Stimulated activated CD4-positive, alpha-beta T cell treated with anti-CD3 and anti-CD28 coated beads, Interleukin-4, amount 100 ng/mL, for 4 hours (primary cell): ENCODE results near the gene NLRC5.

ENCODE experiments used
- DNase-seq, 2 experiments: peaks; one replicate each; pipeline ENCODE4 v3.0.0-alpha.2; 2020

The NLRC5 gene

DNA sequence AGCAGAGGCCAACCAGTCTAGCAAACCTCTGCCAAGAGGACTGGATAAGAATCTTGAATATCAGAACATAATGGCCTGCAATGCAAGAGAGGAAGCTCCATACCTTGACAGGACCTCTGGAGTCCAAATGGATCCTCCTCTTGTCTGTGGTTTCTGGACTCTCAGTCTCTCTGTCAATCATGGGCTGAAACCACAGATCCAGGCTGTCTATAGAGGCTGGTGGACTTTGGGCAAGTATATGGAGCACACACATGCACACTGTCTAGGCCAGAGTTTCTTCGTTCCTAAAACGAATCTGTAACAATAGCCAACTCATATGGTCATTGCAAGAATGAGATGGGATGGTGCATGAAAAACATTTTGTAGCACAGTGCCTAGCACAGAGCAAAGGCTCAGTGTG, 37.7 kb downstream of the NLRC5 start:
- no peak for DNase-seq

DNA sequence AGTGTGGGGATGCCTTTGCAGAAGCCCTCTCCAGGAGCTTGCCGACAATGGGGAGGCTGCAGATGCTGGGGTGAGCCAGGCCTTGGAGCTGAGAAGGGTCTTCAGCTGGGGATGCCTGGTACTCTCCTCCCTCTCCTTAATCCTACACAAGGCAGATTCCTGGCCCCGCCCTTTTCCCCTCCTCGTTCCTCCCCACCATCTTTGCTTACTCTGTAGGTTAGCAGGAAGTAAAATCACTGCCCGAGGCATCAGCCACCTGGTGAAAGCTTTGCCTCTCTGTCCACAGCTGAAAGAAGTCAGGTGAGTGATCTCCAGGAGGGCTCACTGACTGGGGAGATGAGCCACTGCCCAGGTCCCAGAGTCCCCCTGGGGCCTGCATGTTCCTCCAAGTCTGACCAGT, 38.7 kb downstream of the NLRC5 start:
- DNase-seq = no peak

DNA sequence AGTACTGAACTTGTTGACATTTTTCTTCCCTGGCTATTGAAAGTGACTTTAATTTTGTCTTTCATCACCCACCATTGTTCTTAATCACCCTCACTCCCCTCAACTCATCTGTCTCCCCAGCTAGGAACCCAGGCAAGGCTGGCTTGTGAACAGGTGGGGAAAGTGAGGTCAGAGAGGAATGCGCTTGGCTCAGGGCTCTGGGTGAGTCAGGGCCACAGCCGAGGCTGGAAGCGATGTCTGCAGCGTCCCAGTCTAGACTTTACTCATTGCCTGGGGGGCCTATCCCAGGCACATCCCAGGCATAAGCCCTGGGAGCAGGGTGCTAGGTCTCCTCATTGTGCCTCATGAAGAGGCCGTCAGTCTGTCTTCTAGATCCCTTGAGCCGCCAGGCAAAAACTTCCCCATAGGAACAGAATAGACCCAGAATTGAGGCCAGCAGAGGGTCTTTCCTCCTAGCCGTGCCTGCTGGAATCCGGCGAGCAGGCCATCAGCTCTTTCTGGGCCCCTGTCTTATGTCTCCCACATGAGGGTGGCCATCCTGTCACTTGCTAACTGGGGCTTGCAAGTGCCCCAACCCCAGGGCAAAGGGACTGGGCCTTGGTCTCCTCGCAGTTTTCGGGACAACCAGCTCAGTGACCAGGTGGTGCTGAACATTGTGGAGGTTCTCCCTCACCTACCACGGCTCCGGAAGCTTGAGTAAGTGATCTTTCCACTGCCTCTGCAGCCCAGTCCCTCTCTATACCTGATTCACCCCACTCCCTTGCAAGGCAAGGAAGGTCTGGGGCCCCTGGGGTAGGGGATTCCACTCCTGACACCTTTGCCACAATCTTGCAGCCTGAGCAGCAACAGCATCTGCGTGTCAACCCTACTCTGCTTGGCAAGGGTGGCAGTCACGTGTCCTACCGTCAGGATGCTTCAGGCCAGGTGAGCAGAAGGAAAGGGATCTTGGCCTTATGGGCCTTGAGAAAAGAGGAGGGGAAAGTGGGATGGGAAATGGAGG, 40.1 kb downstream of the NLRC5 start:
- DNase-seq = no peak

DNA sequence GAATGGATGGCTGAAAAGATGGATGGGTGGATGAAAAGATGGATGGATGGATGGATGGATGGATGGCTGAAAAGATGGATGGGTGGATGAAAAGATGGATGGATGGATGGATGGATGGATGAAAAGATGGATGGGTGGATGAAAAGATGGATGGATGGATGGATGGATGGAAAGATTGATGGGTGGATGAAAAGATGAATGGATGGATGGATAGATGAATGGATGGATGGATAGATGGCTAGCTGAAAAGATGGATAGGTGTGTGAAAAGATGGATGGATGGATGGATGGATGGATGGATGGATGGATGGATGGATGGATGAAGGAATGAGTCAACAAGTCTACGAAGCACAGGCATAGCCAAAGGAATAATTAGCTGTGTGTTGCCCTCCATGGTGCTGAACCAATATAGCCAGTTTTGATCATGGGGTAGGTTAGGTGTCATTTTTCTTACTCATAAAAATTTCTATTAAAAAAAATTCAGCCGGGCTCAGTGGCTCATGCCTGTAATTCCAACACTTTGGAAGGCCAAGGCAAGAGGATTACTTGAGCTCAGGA, 41.1 kb downstream of the NLRC5 start:
- DNase-seq = no peak

DNA sequence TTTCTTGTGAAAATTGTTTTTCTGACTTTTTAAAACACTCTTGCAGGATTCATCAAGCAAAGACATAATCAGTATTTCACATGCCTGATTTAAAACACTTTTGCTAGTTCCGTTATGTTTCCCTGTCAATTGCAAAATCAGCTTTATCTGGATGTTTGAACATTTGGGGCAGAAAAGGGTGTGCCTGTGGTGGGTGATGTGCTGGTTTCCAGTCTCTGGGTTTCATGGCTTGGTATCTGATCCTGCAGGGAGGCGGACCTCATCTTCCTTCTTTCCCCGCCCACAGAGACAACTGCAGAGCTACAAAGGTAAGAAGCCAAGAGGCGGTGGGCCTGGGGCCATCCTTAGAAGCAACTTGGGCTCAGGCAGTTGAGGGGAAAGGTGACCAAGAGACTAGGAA, 41.8 kb downstream of the NLRC5 start:
- DNase-seq = no peak

DNA sequence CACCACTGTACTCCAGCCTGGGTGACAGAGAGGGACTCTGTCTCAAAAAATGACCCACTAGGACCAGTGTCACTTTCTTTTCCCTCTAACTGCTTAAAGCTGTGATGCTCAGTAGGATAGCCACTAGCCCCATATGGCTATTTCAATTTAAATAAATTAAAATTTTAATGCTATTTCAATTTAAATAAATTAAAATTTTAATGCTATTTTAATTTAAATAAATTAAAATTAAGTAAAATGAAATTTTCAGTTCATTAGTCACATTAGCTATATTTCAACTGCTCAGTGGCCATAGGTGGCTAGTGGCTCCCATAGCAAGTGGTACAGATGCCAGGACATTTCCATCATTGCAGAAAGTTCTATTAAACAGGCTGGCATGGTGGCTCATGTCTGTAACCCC, 43.0 kb downstream of the NLRC5 start:
- no peak for DNase-seq

DNA sequence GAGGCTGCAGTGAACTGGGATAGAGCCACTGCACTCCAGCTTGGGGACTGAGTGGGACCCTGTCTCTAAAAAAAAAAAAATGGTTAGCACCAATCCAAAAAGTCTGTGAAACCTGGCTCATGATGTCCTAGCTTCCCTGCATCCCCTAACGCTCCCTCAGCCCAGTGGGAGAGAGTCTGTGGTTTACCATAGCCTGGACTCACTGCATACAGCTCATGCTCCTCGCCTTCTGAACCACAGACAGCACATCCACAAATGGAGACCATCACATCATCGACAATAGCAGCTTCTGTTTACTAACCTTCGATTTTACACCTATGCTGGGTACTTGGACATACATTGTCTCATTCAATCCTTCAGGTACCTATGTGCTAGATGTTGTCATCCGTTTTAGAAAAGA, 43.6 kb downstream of the NLRC5 start:
- no peak for DNase-seq

DNA sequence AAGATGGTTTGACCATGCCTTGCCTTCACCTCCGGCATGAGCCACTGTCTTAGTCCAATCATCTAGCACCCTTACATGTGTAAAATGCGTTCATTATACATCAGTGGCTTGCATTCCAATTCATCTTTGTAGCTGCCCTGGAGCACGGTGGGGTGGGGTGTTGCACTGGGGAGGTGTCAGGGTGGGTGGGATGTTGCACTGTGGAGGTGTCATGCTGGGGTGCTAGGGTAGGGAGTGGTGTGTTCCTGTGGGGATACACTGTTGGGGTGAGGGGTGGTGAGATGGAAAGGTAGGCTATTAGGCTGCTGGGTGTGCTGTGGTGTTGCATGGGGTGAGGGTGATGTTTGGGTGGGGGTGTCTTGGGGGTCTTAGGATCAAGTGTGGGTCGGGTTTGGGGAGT, 47.0 kb downstream of the NLRC5 start:
- DNase-seq = no peak

DNA sequence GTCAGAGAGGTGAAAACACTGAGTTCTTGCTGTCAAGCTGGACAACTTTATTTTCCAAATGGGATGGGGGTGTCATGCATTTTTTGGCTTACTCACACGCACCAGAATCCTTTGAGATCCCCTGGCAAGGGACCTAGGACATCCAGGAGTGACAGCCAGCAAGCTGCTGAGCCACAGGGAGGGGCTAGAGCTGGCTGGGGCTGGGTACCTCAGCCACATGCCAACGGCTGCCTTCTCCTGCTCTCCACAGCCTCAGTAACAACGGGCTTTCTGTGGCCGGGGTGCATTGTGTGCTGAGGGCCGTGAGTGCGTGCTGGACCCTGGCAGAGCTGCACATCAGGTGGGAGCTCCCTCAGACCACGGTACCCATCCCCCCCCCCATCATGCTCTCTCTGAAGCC, 47.6 kb downstream of the NLRC5 start:
- no peak for DNase-seq

DNA sequence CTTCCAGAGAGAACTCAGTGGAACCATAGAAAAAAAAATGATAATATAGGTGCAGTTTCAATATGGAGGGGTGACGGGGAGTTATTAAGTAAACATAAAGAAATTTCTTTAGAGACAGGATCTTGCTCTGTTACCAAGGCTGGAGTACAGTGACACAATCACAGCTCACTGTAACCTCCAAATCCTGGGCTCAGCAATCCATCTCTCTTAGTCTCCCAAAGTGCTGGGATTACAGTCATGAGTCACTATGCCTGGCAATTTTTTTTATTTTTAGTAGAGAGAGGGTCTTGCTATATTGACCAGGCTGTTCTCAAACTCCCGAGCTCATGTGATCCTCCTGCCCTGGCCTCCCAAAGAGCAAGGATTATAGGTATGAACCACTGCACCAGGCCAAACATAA, 48.8 kb downstream of the NLRC5 start:
- DNase-seq = no peak

DNA sequence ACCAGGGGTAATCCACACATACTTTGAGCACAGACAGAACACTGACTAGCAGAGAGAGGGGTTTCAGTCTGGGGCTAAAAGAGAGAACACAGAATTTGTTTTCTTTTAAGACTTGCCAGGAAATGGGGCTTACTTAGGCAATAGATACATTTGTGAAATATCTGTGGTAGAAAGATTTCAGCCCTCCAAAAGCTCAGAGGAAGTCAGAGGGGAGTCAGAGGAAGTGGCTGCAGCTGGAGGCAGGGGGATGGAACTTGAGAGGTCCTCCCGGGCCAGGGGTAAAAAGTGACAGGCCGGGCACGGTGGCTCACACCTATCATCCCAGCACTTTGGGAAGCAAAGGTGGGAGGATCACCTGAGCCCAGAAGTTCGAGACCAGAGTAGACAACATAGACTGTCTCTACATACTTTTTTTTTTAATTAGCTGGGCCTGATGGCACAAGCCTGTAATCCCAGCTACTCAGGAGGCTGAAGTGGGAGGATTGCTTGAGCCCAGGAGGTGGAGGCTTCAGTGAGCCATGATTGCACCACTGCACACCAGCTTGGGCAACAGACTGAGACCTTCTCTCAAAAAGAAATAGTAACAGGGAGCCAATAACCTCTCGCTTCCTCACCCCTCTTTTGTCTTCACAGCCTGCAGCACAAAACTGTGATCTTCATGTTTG, 49.9 kb downstream of the NLRC5 start:
- no peak for DNase-seq

DNA sequence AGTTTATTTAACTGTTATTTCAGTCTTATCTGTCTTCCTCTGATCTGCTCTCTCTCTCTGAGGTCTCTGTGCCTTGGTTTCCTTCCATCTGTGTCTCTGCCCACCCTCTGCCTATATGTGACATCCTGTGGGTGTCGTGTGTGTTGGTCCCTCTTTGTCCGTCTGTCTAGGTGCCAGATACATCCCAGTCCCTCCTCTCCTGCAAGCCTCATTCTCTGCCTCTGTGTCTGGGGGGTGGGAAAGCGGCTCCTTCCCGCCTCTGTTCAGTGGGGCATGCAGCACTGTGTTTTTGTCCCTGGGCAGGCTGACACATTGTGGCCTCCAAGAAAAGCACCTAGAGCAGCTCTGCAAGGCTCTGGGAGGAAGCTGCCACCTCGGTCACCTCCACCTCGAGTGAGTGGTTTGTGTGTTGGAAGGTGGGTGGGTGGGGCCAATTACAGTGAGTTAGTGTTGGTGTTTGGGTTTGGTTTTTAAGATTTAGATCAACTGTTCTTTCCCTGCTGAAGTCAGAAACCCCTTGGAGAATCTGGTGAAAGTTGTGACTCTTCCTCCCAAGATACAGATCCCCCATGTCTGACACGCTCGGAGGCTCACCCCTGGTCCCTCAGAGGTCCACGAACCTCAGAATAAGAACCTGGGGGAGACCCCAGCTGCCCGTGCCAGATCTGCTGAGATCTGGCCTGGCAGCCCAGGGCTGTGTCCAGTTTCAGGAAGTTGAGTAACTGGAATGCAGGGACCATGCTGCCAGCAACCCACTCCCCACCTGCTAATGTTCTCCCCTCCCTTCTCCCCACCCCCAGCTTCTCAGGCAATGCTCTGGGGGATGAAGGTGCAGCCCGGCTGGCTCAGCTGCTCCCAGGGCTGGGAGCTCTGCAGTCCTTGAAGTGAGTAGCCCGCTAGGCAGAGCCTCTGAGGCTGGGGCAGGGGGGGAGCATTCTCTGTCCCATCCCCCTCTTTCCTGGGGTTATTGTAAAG, 52.1 kb downstream of the NLRC5 start:
- DNase-seq = peak; percentile 70 to 83

DNA sequence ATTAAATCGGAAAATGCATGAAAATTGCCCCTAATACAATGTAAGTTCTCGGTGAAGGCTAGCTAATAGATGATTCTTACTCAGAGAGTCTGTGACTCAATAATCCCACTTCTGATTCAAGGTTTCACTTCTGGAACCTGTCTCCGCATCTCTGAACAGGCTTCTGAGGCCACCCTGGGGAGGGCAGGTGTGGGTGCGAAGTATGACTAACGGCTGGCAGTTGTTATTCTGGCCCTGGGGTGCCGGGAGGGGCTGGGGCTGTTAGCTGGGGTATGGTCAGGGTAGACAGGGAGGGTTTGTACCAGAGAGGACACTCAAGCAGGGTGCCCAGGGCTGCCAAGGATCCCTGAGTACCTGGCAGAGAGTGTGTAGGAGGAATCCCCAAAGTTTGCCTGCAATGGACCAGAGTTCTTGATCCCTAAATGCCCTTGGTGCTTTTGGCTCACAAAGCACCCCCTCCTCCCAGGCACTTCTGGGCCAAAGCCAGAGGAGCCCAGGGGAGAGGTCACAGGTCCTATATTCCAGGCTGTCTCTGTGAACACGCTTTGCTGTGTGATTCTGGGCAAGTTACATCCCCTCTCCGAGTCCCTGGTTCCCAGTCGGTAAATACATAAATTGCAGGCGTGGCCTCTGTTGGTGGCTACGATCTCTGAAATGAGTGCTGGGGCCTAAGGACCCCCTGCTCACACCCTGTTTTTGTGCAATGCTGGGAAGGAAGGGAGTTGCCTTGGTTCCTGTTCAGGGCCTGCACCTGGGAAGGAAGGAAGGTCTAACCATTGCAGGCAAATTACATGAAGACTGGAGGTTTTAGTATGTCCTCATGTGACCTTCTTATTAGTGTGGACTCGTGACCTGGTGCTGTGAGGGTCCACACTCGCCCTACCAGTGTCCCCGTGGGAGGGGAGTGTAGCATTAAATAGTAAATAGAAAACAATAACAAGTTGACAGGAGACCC, 53.1 kb downstream of the NLRC5 start:
- DNase-seq = peak; percentile 71 to 86

DNA sequence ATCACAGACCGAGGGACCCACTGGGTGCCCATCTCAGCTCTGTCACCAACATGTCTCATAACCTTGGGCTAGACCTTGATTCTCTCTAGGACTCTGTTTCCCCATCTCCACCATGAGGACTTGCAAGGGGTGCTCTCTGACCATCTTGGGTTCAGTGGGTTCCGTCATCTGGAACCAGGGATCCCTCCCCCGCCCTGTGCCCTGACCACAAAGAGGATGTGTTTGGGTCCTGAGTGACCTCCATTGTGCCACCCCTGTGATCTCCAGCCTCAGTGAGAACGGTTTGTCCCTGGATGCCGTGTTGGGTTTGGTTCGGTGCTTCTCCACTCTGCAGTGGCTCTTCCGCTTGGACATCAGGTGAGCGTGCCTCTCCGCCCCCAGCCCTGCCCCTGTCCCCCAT, 53.9 kb downstream of the NLRC5 start:
- no peak for DNase-seq

DNA sequence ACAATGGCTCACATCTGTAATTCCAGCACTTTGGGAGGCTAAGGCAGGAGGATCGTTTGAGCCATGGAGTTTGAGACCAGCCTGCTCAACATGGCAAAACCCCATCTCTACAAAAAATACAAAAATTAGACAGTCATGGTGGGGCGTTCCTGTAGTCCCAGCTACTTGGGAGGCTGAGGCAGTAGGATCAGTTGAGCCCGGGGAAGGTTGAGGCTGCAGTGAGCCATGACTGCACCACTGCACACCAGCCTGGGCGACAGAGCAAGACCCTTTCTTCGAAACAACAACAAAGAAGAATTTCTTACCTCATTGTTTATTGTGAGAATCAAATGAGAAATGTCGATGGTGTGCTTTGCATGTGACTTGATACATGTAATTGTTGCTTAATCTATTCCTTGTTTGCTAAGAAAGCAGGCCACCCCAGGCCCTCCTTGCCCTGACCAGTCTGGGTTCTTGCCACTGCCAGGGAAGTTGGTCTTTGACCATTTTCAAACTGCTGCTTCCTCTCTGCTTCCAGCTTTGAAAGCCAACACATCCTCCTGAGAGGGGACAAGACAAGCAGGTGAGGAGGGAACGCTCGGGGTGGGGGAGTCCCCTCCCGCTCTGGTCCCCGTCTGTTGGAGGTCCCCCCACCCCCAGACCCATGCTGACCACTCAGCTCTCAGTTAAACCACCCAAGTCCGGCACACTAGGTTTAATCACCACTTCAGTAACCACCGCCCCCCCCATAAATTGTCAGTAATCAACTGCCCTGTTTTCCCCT, 55.8 kb downstream of the NLRC5 start:
- no peak for DNase-seq

DNA sequence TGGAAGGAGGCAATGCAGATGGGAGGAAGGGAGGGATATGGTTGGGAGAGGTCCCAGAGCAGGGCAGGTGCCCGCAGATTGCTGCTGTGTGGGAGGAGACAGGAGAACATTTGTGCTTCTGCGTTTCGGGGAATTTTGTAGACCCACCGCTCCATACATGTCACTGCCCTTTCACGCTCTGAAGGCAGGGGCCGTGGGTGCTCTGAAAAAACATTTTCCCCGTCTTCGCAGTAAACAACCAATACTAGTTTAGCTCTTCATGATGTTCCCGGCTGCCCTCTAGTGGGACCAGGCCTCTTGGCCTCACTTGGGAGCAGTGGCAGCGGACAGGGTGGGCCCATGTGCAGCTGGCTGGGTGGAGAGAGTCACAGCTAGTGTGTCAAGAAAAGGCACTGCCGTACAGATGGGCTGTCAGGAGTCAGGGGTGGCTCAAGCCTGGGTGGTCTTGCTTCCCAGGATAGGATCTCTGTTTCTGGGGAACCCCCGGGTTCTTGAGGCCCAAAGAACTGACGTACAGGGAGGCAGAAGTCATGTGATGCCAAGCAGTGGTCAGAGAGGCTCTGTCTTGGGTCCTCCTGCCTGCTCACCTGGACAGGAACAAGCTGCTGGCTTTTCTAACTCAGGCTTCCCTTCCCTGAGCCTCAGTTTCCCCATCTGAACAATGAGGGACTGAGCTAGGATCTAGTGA, 56.5 kb downstream of the NLRC5 start:
- peak in 1 of 2 experiments; percentile 18 for DNase-seq

DNA sequence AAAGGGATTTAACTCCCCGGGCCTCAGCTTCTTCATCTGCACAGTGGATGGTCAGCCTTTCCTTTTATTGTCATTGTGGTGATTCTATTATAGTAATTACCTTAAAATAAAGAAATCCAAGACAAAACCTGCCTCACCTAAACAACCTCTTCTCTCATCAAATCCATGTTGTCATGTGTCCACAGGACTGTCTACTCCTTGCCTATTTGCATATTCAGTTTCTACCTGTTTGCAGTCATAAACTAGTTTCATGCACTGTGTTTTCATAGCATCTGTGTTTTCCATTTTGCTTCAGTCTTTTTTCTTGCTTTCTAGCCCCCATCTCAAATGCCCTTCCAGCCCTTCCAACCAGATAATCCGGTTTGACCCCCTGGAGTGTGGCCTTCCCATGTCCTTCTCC, 58.7 kb downstream of the NLRC5 start:
- DNase-seq = no peak

DNA sequence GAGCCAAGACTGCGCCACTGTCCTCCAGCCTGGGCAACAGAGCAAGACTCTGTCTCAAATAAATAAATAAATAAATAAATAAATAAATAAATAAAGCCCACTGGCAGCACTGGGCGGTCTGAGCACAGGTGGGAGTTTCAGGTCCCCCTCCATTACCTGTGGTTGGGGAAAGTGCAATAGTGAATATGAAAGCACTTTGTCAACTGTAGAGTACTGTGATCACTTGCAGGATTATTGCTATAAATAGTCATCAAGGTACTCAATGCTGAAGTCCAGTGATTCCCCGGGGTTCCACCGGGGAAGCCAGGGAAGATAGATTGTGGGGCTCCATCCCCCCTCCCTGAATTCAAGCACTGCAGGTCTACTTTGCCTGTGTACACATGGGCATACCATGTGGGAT, 60.3 kb downstream of the NLRC5 start:
- no peak for DNase-seq

DNA sequence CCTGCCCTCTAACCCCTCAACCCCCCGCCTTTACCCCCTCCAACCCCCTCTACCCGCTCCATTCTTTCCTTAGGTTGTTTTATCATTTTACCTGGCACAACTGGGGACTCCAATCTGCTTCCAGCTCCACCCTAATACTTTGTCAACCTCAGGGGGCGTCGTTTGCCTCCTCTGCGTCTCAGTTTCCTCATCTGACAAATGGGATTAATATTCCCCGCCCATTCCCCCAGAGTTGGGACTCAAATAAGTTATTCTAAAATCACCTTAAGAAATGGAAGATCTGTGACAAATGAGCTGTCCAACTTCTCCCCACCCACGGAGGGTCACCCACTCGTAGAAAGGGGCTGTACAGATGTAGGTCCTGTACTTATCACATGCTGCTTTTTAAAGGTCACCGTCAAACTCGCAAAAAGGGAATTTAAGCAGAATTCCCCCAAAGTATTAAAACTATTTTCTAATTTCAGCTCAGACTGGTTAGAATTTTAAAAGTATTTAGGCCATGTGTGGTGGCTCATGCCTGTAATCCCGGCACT, 62.4 kb downstream of the NLRC5 start:
- DNase-seq = no peak

DNA sequence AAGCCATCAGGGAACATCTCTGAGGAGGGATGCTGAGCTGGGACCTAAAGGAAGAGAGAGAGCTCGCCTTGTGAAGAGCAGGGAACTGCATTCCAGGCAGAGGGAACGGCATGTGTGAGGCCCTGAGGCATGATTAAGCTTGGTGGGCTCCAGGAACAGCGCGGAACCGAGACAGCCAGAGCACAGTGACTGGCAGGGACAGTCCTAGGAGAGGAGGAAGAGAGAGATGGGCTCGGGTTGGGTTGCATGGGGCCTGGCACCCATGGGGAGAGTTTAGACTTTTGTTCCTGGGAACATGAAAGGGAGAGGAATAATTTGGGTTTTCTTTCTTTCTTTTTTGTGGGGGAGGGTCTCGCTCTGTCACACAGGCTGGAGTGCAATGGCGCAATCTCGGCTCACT, 63.8 kb downstream of the NLRC5 start:
- no peak for DNase-seq
